Neuronal stem cell (in vitro differentiated cells): ENCODE data around the gene TXNL4A.
"Not testable (repeated sequence)": the region's sequence is repeated elsewhere in the genome, so short reads cannot be mapped to it uniquely, and the experiment has no call there.

Experiments
- DNase-seq: peaks from one replicate; pipeline ENCODE4 v3.0.0-alpha.2; 2013; ENCODE audit warnings: low spot score
- H2AFZ ChIP-seq: one replicate; pipeline ENCODE4 v1.6.1; 2013; ENCODE audit warnings: mild to moderate bottlenecking, low read length, inconsistent platforms
- H2AK5ac ChIP-seq: 2 replicates; pipeline ENCODE4 v1.6.1; 2013; ENCODE audit warnings: low read depth, mild to moderate bottlenecking, inconsistent platforms, low read length, moderate library complexity, mixed read lengths
- H2BK120ac ChIP-seq: 2 replicates; pipeline ENCODE4 v1.6.1; 2013; ENCODE audit warnings: low read depth, mild to moderate bottlenecking, inconsistent platforms, low read length, moderate library complexity, mixed read lengths
- H2BK12ac ChIP-seq: one replicate; pipeline ENCODE4 v1.6.1; 2013; ENCODE audit warnings: low read length, inconsistent platforms
- H2BK15ac ChIP-seq: 2 replicates; pipeline ENCODE4 v1.6.1; 2013; ENCODE audit warnings: mild to moderate bottlenecking, low read length, inconsistent platforms, mixed read lengths
- H2BK5ac ChIP-seq: one replicate; pipeline ENCODE4 v1.6.1; 2013; ENCODE audit warnings: inconsistent platforms, mild to moderate bottlenecking, low read length, moderate library complexity
- H3K14ac ChIP-seq: one replicate; pipeline ENCODE4 v1.6.1; 2013; ENCODE audit warnings: low read length, inconsistent platforms
- H3K18ac ChIP-seq: 2 replicates; pipeline ENCODE4 v1.6.1; 2013; ENCODE audit warnings: low read length, inconsistent platforms
- H3K23ac ChIP-seq: 2 replicates; pipeline ENCODE4 v1.6.1; 2013; ENCODE audit warnings: low read depth, mild to moderate bottlenecking, mixed read lengths, low read length, inconsistent platforms; ENCODE audit not compliant: poor library complexity
- H3K27ac ChIP-seq: replicated peaks from 3 replicates; pipeline ENCODE4 v1.5.1; 2013; ENCODE audit warnings: low read length, inconsistent platforms
- H3K27me3 ChIP-seq, 3 experiments: 2 replicates each; pipeline ENCODE4 v1.6.1; 2013; ENCODE audit warnings: low read length in 3 of 3, mild to moderate bottlenecking in 2 of 3, inconsistent platforms in 1 of 3, low read depth in 1 of 3, mixed read lengths in 1 of 3, moderate library complexity in 1 of 3; ENCODE audit not compliant: control insufficient read depth in 3 of 3, insufficient read depth in 3 of 3
- H3K36me3 ChIP-seq, 2 donors: replicated peaks in 1 of 2; 2 replicates each; pipeline ENCODE4 v1.6.1; 2013; ENCODE audit warnings: low read length in 2 of 2; ENCODE audit not compliant: control insufficient read depth in 2 of 2, insufficient read depth in 2 of 2
- H3K4ac ChIP-seq: 2 replicates; pipeline ENCODE4 v1.6.1; 2013; ENCODE audit warnings: inconsistent platforms, mild to moderate bottlenecking, low read length, moderate library complexity
- H3K4me1 ChIP-seq, 2 donors: 1 replicate in 1 of 2; 2 replicates in 1 of 2; pipeline ENCODE4 v1.6.1; 2013; ENCODE audit warnings: low read length in 2 of 2, low read depth in 1 of 2; ENCODE audit not compliant: control insufficient read depth in 2 of 2, insufficient read depth in 1 of 2
- H3K4me2 ChIP-seq: one replicate; pipeline ENCODE4 v1.6.1; 2013; ENCODE audit warnings: mild to moderate bottlenecking, low read length, inconsistent platforms; ENCODE audit not compliant: insufficient read depth, poor library complexity, severe bottlenecking
- H3K4me3 ChIP-seq, 2 donors: 2 replicates each; pipeline ENCODE4 v1.5.1; 2013; ENCODE audit warnings: low read length in 2 of 2, mild to moderate bottlenecking in 2 of 2, inconsistent platforms in 1 of 2, moderate library complexity in 1 of 2
- H3K79me1 ChIP-seq: one replicate; pipeline ENCODE4 v1.6.1; 2013; ENCODE audit warnings: low read depth, mild to moderate bottlenecking, inconsistent platforms, low read length, moderate library complexity
- H3K9ac ChIP-seq: one replicate; pipeline ENCODE4 v1.6.1; 2013; ENCODE audit warnings: mild to moderate bottlenecking, low read depth, low read length, inconsistent platforms; ENCODE audit not compliant: poor library complexity
- H3K9me3 ChIP-seq, 2 donors: replicated peaks in 1 of 2; 2 replicates each; pipeline versions ENCODE3 to v1.6.1; 2013; ENCODE audit warnings: low read length in 2 of 2, mild to moderate bottlenecking in 2 of 2, inconsistent platforms in 1 of 2, low read depth in 1 of 2, mixed read lengths in 1 of 2, moderate library complexity in 1 of 2; ENCODE audit not compliant: control insufficient read depth in 2 of 2, insufficient read depth in 1 of 2
- H4K8ac ChIP-seq: one replicate; pipeline ENCODE4 v1.6.1; 2013; ENCODE audit warnings: low read depth, mild to moderate bottlenecking, inconsistent platforms, low read length, moderate library complexity
- H4K91ac ChIP-seq: one replicate; pipeline ENCODE4 v1.6.1; 2013; ENCODE audit warnings: low read length, low read depth, mild to moderate bottlenecking, inconsistent platforms; ENCODE audit not compliant: poor library complexity
- WGBS, 2 donors: extraction: QIAGEN DNeasy Blood & Tissue Kit; methylation state at CpG; one replicate each; pipeline ENCODE4 v1.1.7; 2013; ENCODE audit warnings: missing lambda C conversion rate in 2 of 2, mixed read lengths in 1 of 2; ENCODE audit not compliant: insufficient read length in 2 of 2, insufficient replicate concordance in 1 of 2; ENCODE audit errors: extremely low coverage in 2 of 2; 5-methylcytosine and 5-hydroxymethylcytosine counted together

Gene TXNL4A

GRCh38 chr18:80004600-80005342 lies 16.4 kb upstream of the TXNL4A start:
- Histone ChIP-seq H2BK120ac (no peak overlapping the region), H3K4me2 (no peak overlapping the region), H3K79me1 (peaks cover 2% of the 10 kb centered on the region), H2BK12ac (no peak overlapping the region), H2AK5ac (no peak overlapping the region), H3K18ac (no peak overlapping the region), H4K91ac (no peak overlapping the region), H2BK15ac (no peak overlapping the region), H2BK5ac (no peak overlapping the region), H3K4me1 (no peaks in the 10 kb centered on the region), H3K23ac (no peak overlapping the region), H3K4ac (no peak overlapping the region), H2AFZ (no peak overlapping the region), H4K8ac (no peak overlapping the region), H3K27ac (no peak overlapping the region), H3K9me3 (peaks cover 13 to 25% of the 10 kb centered on the region in 2 donors), H3K9ac (no peak overlapping the region), H3K27me3 (no peaks in the 10 kb centered on the region), H3K36me3 (no peaks in the 10 kb centered on the region), H3K14ac (no peak overlapping the region), H3K4me3 (peak overlapping the region in 1 of 2 donors; percentile 0)
- DNase-seq = no peak
- WGBS, 2 donors = no CpG with 5 or more reads among the region's 12 CpGs

- H3K23ac ChIP-seq = no peak overlapping the region
- no peak overlapping the region for H3K14ac ChIP-seq
- H2AK5ac ChIP-seq = no peak overlapping the region
- no peak for DNase-seq
- no peak overlapping the region for H3K4ac ChIP-seq
- H2BK15ac ChIP-seq = no peak overlapping the region
- H3K4me1 ChIP-seq = no peaks in the 10 kb centered on the region
- H3K18ac ChIP-seq = no peak overlapping the region
- H3K27me3 ChIP-seq = no peaks in the 10 kb centered on the region
- no peak overlapping the region for H2BK5ac ChIP-seq
- H3K4me2 ChIP-seq = no peak overlapping the region
- H2AFZ ChIP-seq = no peak overlapping the region
- no CpG with 5 or more reads among the region's 5 CpGs for WGBS, 2 donors
- H3K79me1 ChIP-seq = peaks cover 2% of the 10 kb centered on the region
- no peak overlapping the region for H4K91ac ChIP-seq
- H3K9me3 ChIP-seq = peaks cover 11 to 17% of the 10 kb centered on the region in 2 donors
- H3K36me3 ChIP-seq = no peaks in the 10 kb centered on the region
- no peak overlapping the region for H3K27ac ChIP-seq
- H4K8ac ChIP-seq = no peak overlapping the region
- no peak overlapping the region for H3K4me3 ChIP-seq
- H3K9ac ChIP-seq = no peak overlapping the region
- no peak overlapping the region for H2BK12ac ChIP-seq
- no peak overlapping the region for H2BK120ac ChIP-seq
Measured at GRCh38 chr18:80002468-80002867, 14.1 kb upstream of the TXNL4A start.

GRCh38 chr18:80000877-80001276 lies 12.5 kb upstream of the TXNL4A start:
- H3K4me1 ChIP-seq = no peaks in the 10 kb centered on the region
- H2BK12ac ChIP-seq = no peak overlapping the region
- H3K27ac ChIP-seq = no peak overlapping the region
- H3K18ac ChIP-seq = no peak overlapping the region
- H3K36me3 ChIP-seq = no peaks in the 10 kb centered on the region
- H2AK5ac ChIP-seq = no peak overlapping the region
- no peak overlapping the region for H3K4me2 ChIP-seq
- H3K9ac ChIP-seq = no peak overlapping the region
- H3K9me3 ChIP-seq = peaks cover 10 to 14% of the 10 kb centered on the region in 2 donors
- no peak overlapping the region for H2BK5ac ChIP-seq
- H2AFZ ChIP-seq = no peak overlapping the region
- peaks cover 2% of the 10 kb centered on the region for H3K79me1 ChIP-seq
- no peak overlapping the region for H2BK15ac ChIP-seq
- H3K4me3 ChIP-seq = no peak overlapping the region
- DNase-seq = no peak
- no CpG with 5 or more reads among the region's 3 CpGs for WGBS, 2 donors
- H3K4ac ChIP-seq = no peak overlapping the region
- H4K91ac ChIP-seq = no peak overlapping the region
- no peaks in the 10 kb centered on the region for H3K27me3 ChIP-seq
- no peak overlapping the region for H3K23ac ChIP-seq
- no peak overlapping the region for H2BK120ac ChIP-seq
- H4K8ac ChIP-seq = no peak overlapping the region
- no peak overlapping the region for H3K14ac ChIP-seq

GRCh38 chr18:79999701-80000100 lies 11.3 kb upstream of the TXNL4A start:
- H4K91ac ChIP-seq, H3K4me2 ChIP-seq, H4K8ac ChIP-seq, H2BK5ac ChIP-seq, H3K4me1 ChIP-seq, H3K4ac ChIP-seq, H3K18ac ChIP-seq, H3K36me3 ChIP-seq, DNase-seq, H3K27ac ChIP-seq, H2BK15ac ChIP-seq, H2AK5ac ChIP-seq, H2BK120ac ChIP-seq, H3K23ac ChIP-seq, H2BK12ac ChIP-seq, H3K9ac ChIP-seq, H2AFZ ChIP-seq, H3K14ac ChIP-seq, H3K27me3 ChIP-seq, H3K79me1 ChIP-seq, H3K4me3 ChIP-seq: not testable (repeated sequence)
- no CpG with 5 or more reads among the region's 2 CpGs for WGBS, 2 donors
- peaks cover 10 to 14% of the 10 kb centered on the region in 2 donors for H3K9me3 ChIP-seq
